Right lung (tissue), 10 donors: Measurements from ENCODE around the gene EFNA2. TPM values are rescaled to one million over a fixed set of nuclear protein-coding genes. Genes with fewer than 3 reads are reported as not detected.
"Not testable (repeated sequence)": the region's sequence is repeated elsewhere in the genome, so short reads cannot be mapped to it uniquely, and the experiment has no call there.

Source experiments
- DNase-seq, 2 donors: peaks; one replicate each; pipeline ENCODE4 v3.0.0-alpha.2; 2013
- long read RNA-seq, 8 donors: transcript quantifications; one replicate each; lab custom pipeline, GENCODE V29; 2026
- polyA plus RNA-seq, 5 donors: library from polyadenylated mRNA; unstranded; fragments of 120-200 nt; gene quantifications; one replicate each; pipeline versions ENCODE4 v1.2.1 to v1.2.3, GENCODE V29; 2013; ENCODE audit warnings: inconsistent platforms in 1 of 5, low replicate concordance in 1 of 5; ENCODE audit not compliant: insufficient read length in 5 of 5, insufficient read depth in 1 of 5

Gene EFNA2
- 1 to 10 TPM in 2 of 5 donors, under 1 TPM in 3; 0.66 to 2.1 (median 0.84) TPM for polyA plus RNA-seq
- long read RNA-seq, donor 1, result 0 reads
- long read RNA-seq, donor 2, partial matches to known transcripts, result 0 of 2 reads
- long read RNA-seq, donor 2, other reads (novel, unspliced or antisense), result 0 of 2 reads
- long read RNA-seq, donor 3, result 0 reads
- long read RNA-seq, donor 4, partial matches to known transcripts, result 0 of 1 reads
- long read RNA-seq, donor 4, other reads (novel, unspliced or antisense), result 0 of 1 reads
- long read RNA-seq, donor 5, partial matches to known transcripts, result 0 of 2 reads
- long read RNA-seq, donor 5, other reads (novel, unspliced or antisense), result 0 of 2 reads
- long read RNA-seq, donor 6, partial matches to known transcripts, result 0 of 2 reads
- long read RNA-seq, donor 6, other reads (novel, unspliced or antisense), result 0 of 2 reads
- long read RNA-seq, donor 7, partial matches to known transcripts, result 0 of 2 reads
- long read RNA-seq, donor 7, other reads (novel, unspliced or antisense), result 0 of 2 reads
- long read RNA-seq, donor 8, partial matches to known transcripts, result 0 of 1 reads
- long read RNA-seq, donor 8, other reads (novel, unspliced or antisense), result 0 of 1 reads

- no peak for DNase-seq
These were observed at the start of gene EFNA2 for GRCh38 chr19:1285737-1286360. Gene EFNA2, plus strand, starts transcription at chr19:1285873. Its CDS starts 296 bp downstream, at chr19:1286169.

DNA sequence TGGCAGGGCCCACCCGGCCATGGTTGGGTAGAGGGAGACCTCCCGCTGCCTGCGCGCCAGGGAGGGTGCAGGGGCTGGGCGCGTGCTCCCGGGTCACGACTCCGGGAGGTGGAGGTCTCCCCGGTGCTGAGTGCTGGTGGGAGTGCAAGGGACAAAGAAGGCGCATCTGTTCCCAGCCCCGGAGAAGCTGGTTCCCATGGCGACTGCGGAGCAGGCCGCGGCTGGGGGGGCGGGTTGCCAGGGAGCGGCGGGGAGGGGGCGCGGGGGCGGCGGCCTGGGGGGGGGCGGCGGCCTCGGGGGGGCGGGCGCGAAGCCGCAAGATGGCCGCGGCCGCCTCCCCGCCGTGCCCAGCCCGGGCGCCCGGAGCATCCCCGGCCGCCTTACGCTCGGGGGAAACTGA, 49.1 kb upstream of the EFNA2 start:
- DNase-seq, result no peak

DNA sequence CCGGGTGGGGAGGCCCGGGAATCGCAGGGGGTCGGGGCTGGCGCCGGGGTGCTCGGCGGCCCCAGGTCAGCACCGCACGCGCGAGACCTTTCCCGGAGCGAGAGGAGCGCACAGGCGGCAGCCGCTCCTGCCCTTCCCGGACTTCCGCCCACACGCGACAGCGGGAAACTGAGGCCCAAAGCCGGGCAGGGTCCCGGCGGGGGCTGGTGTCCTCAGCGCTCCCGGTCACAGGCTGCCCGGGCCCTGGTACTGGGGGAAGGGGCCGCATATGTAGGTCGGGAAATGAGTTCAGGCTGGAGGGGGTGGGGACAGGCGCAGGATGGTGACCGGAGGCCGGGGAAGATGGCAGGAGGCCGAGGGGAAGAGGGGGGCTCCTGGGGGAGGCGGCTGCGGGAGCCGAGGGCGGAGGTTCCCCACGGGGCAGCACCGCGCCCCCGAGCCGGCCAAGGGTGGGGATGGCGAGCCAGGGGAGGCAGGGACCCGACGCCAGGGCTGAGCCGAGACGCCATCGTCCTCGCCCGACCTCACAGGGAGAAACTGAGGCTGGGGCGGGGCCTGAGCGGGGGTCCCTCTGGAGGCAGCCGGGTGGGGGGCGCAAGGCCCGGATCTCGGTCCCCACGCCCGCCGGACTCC, 48.5 kb upstream of the EFNA2 start:
- DNase-seq, result no peak

GRCh38 chr19:1237754-1238368, 47.8 kb upstream of the EFNA2 start, which contains the start of gene CBARP:
Gene CBARP, minus strand, starts transcription at chr19:1238005. Its CDS starts 1,905 bp downstream, at chr19:1236100.
- DNase-seq, result no peak

DNA sequence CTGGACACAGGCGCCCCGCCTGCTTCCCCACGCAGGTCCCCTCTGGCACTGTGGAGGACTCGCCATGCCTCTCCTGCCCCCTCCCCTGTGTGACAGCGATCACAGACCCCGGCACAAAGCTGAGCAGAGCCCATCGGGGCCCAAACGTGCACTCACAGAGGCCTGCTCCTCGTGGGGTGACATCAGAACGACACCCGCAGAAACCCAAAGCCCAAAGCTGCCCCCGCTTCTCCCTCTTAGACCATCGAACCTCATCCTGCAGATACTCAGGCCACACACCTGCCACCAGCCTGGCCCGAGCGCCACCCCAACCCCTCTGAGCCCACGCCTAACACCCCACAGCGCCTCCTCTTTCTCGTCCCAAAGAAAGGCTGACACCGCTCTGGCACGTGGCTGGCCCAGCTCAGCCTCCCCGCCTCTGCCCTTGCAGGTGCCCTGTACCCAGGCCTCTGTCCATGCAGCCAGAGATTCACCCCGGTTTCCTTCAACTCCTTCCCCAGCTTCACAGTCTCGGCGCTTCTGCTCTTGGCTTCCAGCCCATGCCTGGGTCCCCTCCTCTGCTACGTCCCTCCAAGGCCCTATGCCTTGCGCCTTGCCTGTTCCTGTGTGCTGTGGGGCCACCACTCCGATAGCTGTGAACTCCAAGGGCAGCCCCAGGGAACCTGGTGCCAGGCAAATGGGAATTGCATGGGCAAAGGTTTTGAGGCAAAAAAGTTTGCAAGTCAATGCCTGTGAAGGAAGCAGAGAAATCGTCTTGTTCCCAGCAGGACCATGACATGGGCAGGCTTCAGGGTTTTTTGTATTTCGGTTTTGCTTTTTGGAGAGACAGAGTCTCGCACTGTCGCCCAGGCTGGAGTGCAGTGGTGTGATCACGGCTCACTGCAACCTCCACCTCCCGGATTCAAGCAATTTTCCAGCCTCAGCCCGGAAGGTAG, 47.0 kb upstream of the EFNA2 start:
- no peak for DNase-seq

DNA sequence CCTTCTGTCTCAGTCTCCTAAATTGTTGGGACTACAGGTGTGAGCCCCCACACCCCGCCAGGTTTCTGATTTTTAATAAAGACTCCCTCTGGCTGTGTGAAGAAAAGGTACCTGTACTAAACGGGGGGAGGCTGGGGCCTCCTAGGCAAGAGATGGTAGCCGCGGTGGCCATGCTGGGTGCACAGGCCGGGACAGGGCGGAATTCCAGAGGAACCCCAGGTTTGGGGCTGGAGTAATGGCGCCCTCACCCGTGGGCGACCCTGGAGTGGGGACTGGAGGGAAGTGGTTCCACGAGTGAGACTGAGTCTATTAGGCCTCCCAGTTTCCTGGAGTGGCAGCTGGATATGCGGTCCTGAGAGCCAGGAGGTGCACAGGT, 46.3 kb upstream of the EFNA2 start:
- no peak for DNase-seq

DNA sequence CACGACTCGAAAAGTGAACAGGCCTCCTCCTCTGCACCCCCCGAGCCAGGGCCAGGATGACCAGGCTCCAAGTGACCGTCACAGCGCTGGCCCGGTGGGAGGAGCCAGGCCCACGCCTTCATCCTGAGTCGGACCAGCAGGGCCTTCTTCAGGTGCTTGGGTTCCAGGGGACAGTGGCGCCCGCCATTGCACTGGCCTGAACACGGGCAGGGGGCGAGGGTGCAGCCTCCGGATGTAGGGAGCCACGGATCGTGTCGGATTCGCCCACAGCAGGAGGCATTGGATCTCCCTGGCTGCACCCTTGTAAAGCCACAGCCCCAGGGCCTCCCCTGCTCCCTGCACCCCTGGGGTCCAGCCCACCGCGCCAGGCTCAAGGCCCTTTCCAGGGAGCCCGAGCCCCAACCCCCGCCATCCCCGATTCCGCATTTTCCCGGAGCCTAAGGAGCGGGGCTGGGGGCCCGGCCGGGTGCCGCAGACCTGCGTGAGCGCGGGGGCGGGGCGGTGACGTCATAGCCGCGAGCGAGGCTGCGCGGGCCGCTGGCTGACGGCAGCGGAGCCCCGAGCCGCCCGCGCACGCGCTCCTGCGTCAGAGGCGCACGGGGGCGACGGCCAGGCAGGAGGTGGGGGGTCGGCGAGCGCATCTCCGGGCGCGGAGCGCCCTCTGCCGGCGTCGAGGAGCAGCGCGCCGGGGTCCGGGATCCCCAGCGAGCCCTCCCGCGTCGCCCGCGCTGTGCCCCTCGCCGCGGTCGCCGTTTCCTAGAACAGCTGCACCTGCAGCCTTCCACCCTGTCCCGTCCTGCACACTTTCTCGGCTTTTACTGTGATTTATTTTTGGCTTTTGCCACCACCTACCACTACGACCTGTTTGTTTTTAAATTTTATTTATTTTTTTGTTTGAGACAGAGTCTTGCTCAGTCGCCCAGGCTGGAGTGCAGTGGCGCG, 45.6 kb upstream of the EFNA2 start:
- DNase-seq, result peak; percentile 89 to 90

- no peak for DNase-seq
These were observed 44.7 kb upstream of the EFNA2 start for GRCh38 chr19:1240925-1241324.

- peak; percentile 91 for DNase-seq
These were observed 44.1 kb upstream of the EFNA2 start, which contains the start of gene ATP5F1D for GRCh38 chr19:1241417-1242095. Gene ATP5F1D, plus strand, starts transcription at chr19:1241751. Its CDS starts 100 bp downstream, at chr19:1241851.

DNA sequence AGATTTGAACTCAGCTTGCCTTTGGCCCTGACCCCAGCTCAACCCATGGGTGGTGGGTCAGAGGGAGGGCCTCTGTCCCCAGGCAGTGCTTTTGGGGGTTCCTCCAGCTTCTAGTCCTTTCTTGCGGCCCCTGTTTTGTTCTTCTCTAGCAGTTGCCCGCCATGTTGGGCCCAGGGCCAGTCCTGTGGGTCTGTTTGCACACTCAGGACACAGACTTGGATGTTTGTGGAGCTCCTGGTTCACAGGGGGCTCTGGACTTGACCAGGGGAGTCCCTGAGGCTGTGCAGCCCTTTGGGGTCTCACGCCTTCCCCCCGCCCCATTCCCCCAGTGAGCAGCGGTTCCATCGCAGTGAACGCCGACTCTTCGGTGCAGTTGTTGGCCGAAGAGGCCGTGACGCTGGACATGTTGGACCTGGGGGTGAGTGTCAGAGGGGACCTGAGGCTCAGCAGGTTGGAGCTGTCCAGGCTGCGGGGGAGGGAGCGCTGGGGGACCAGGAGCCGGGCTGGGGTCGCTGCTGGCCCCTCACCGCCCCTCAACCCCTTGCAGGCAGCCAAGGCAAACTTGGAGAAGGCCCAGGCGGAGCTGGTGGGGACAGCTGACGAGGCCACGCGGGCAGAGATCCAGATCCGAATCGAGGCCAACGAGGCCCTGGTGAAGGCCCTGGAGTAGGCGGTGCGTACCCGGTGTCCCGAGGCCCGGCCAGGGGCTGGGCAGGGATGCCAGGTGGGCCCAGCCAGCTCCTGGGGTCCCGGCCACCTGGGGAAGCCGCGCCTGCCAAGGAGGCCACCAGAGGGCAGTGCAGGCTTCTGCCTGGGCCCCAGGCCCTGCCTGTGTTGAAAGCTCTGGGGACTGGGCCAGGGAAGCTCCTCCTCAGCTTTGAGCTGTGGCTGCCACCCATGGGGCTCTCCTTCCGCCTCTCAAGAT, 41.6 kb upstream of the EFNA2 start:
- DNase-seq, result peak; percentile 81 to 84

- DNase-seq, result no peak
These were observed 40.8 kb upstream of the EFNA2 start for GRCh38 chr19:1244693-1245451.

DNA sequence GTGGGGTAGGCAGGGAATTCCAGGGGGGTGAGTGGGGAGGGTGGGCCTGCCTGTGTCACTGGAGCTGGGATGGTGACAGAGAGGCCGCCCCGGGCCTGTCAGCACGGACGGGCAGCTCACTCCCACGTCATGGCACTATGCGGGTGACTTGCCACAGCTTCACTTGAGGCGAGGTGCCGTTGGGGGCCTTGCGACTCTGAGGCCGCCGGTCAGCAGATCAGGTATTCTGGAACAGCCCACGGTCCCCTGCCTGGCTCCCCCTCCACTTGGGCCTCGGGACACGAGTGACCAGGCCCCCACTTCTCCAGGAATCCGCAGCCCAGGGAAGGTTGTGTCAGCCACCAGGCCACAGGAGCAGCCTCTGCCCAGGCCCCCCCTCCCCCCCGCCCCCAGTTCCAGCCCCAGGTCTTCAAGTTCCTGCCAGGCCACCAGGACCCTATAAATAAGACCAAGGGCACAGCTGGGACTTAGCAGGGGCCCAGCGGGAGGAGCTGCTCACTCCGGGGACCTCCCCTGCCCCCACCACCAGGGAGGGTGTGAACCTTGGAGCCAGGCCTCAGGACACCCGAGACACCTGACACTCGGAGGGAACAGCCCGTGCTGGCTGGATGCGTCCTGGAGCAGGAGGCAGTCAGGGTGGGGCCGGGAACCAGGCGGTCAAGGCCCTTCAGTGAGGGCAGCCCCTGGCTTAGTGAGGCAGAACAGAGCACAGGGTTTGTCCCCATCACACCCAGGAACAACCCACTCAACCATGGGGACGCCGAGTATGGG, 40.0 kb upstream of the EFNA2 start:
- DNase-seq, result no peak

GRCh38 chr19:1246265-1247087, 39.2 kb upstream of the EFNA2 start:
- not testable (repeated sequence) for DNase-seq

DNA sequence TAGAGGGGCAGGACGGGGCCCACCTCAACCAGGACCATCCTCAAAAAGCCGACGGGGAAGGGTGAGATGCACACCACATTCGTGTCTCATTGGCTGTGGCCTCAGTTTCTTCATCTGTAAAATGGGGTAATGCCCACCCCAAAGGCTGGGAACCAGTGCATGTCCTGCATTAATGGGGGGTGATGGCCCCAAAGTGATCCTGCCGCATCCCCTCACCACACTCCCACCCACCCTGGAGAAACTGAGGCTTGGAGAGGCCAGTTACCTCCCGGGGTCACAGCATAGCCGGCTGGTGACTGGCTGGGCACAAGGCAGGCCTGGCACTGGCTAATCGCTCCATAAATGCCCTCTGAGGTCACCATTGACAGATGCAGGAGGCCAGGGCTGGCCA, 37.9 kb upstream of the EFNA2 start:
- no peak for DNase-seq
